Effector CD4-positive, alpha-beta T cell (primary cell): ENCODE data around the gene F3.

ENCODE experiments used
- DNase-seq: peaks from one replicate; pipeline ENCODE4 v3.0.0-alpha.2; 2020

Gene F3

GRCh38 chr1:94551449-94551848, 9.9 kb upstream of the F3 start:
- no peak for DNase-seq

- no peak for DNase-seq
These were observed 9.3 kb upstream of the F3 start for GRCh38 chr1:94550800-94551241.

- no peak for DNase-seq
These were observed 8.8 kb upstream of the F3 start for GRCh38 chr1:94550396-94550795.

- DNase-seq, result no peak
These were observed 8.1 kb upstream of the F3 start for GRCh38 chr1:94549706-94550105.

GRCh38 chr1:94544706-94545490, 3.3 kb upstream of the F3 start:
- no peak for DNase-seq

GRCh38 chr1:94543893-94544635, 2.5 kb upstream of the F3 start:
- DNase-seq, result no peak

- no peak for DNase-seq
These were observed 1.4 kb upstream of the F3 start for GRCh38 chr1:94543001-94543400.

- no peak for DNase-seq
These were observed 720 bp upstream of the F3 start for GRCh38 chr1:94542088-94542870.

GRCh38 chr1:94540440-94541245, 916 bp downstream of the F3 start:
- DNase-seq, result no peak

- DNase-seq, result no peak
These were observed 2.1 kb downstream of the F3 start for GRCh38 chr1:94539496-94539895.

- no peak for DNase-seq
These were observed 3.2 kb downstream of the F3 start for GRCh38 chr1:94538243-94538827.

- no peak for DNase-seq
These were observed 4.3 kb downstream of the F3 start for GRCh38 chr1:94537254-94537653.

- DNase-seq, result no peak
These were observed 5.7 kb downstream of the F3 start for GRCh38 chr1:94535879-94536278.

GRCh38 chr1:94535095-94535494, 6.5 kb downstream of the F3 start:
- no peak for DNase-seq

- no peak for DNase-seq
These were observed 9.5 kb downstream of the F3 start for GRCh38 chr1:94532077-94532476.

- no peak for DNase-seq
These were observed 9.9 kb downstream of the F3 start for GRCh38 chr1:94531664-94532063.

- no peak for DNase-seq
These were observed 11.1 kb downstream of the F3 start for GRCh38 chr1:94530373-94530878.

GRCh38 chr1:94529416-94529815, 12.1 kb downstream of the F3 start:
- DNase-seq, result no peak

- no peak for DNase-seq
These were observed 12.7 kb downstream of the F3 start for GRCh38 chr1:94528826-94529225.

- DNase-seq, result no peak
These were observed 13.3 kb downstream of the F3 start for GRCh38 chr1:94528299-94528698.

- no peak for DNase-seq
These were observed 14.0 kb downstream of the F3 start for GRCh38 chr1:94527447-94528031.
